CD14-positive monocyte (primary cell): ENCODE data around the gene MICAL1. TPM values are rescaled to one million over a fixed set of nuclear protein-coding genes. Genes with fewer than 3 reads are reported as not detected.

Experiments used
- DNase-seq, 3 donors: peaks; one replicate each; pipeline ENCODE4 v3.0.0-alpha.2; 2011 to 2022
- H2AFZ ChIP-seq: 2 replicates; pipeline ENCODE4 v1.6.0; 2012; ENCODE audit warnings: mild to moderate bottlenecking, low read depth, low read length, inconsistent platforms; ENCODE audit not compliant: insufficient read depth, poor library complexity, severe bottlenecking
- H3K27ac ChIP-seq, 2 donors: 1 replicate in 1 of 2; 2 replicates in 1 of 2; pipeline ENCODE4 v1.5.1; 2012 to 2013; ENCODE audit warnings: low read length in 2 of 2, control low read depth in 1 of 2, inconsistent platforms in 1 of 2, low read depth in 1 of 2, mild to moderate bottlenecking in 1 of 2
- H3K27me3 ChIP-seq, 2 donors: one replicate each; pipeline versions ENCODE4 v1.6.0 to v1.6.1; 2011 to 2013; ENCODE audit warnings: low read length in 2 of 2; ENCODE audit not compliant: control insufficient read depth in 2 of 2, insufficient read depth in 2 of 2
- H3K36me3 ChIP-seq, 2 donors: replicated peaks in 1 of 2; 1 replicate in 1 of 2; 2 replicates in 1 of 2; pipeline versions ENCODE4 v1.5.1 to v1.6.1; 2012 to 2013; ENCODE audit warnings: low read length in 2 of 2, control low read depth in 1 of 2, inconsistent platforms in 1 of 2, mild to moderate bottlenecking in 1 of 2; ENCODE audit not compliant: insufficient read depth in 2 of 2, control insufficient read depth in 1 of 2
- H3K4me1 ChIP-seq, 2 donors: 1 replicate in 1 of 2; 2 replicates in 1 of 2; pipeline versions ENCODE4 v1.5.1 to v1.6.1; 2012 to 2013; ENCODE audit warnings: low read length in 2 of 2, control low read depth in 1 of 2, inconsistent platforms in 1 of 2, mild to moderate bottlenecking in 1 of 2, moderate library complexity in 1 of 2; ENCODE audit not compliant: insufficient read depth in 2 of 2, control insufficient read depth in 1 of 2
- H3K4me2 ChIP-seq: replicated peaks from 2 replicates; pipeline ENCODE3; 2012; ENCODE audit warnings: low read length, moderate library complexity, mild to moderate bottlenecking; ENCODE audit not compliant: poor library complexity, severe bottlenecking; ENCODE audit errors: extremely low read depth
- H3K4me3 ChIP-seq, 3 experiments: fragments of 200-600 bp in 1 of 3; sonication (generic) in 1 of 3; replicated peaks in 1 of 3; 1 replicate in 2 of 3; 2 replicates in 1 of 3; pipeline ENCODE4 v1.5.1; 2011 to 2013; ENCODE audit warnings: low read length in 3 of 3, mild to moderate bottlenecking in 3 of 3, control low read depth in 2 of 3, low read depth in 2 of 3, inconsistent platforms in 1 of 3, moderate library complexity in 1 of 3
- H3K79me2 ChIP-seq: 2 replicates; pipeline ENCODE4 v1.6.0; 2012; ENCODE audit warnings: mild to moderate bottlenecking, control low read depth, inconsistent platforms, low read length, moderate library complexity; ENCODE audit not compliant: insufficient read depth
- H3K9ac ChIP-seq: 2 replicates; pipeline ENCODE4 v1.6.0; 2017; ENCODE audit warnings: low read length, mild to moderate bottlenecking; ENCODE audit not compliant: insufficient read depth, poor library complexity, severe bottlenecking
- H3K9me3 ChIP-seq, 2 donors: replicated peaks in 1 of 2; 1 replicate in 1 of 2; 2 replicates in 1 of 2; pipeline versions ENCODE4 v1.5.1 to v1.6.1; 2012 to 2013; ENCODE audit warnings: low read length in 2 of 2, control low read depth in 1 of 2; ENCODE audit not compliant: control insufficient read depth in 1 of 2, insufficient read depth in 1 of 2
- H4K20me1 ChIP-seq: 2 replicates; pipeline ENCODE4 v1.6.0; 2012; ENCODE audit warnings: mild to moderate bottlenecking, low read length, control low read depth, moderate library complexity; ENCODE audit not compliant: insufficient read depth
- H3K27ac Mint-ChIP-seq, 7 donors: one replicate each; pipeline ENCODE4 v1.8.0; 2020; ENCODE audit warnings: mild to moderate bottlenecking in 7 of 7, mixed read lengths in 7 of 7, moderate library complexity in 6 of 7, inconsistent platforms in 2 of 7
- H3K27me3 Mint-ChIP-seq, 3 donors: one replicate each; pipeline ENCODE4 v1.8.0; 2021 to 2022; ENCODE audit warnings: low read depth in 3 of 3, mild to moderate bottlenecking in 3 of 3, mixed read lengths in 3 of 3, moderate library complexity in 3 of 3, inconsistent platforms in 1 of 3
- H3K36me3 Mint-ChIP-seq, 2 donors: one replicate each; pipeline ENCODE4 v1.8.0; 2020; ENCODE audit warnings: mixed read lengths in 2 of 2, inconsistent platforms in 1 of 2, mild to moderate bottlenecking in 1 of 2
- H3K4me1 Mint-ChIP-seq: one replicate; pipeline ENCODE4 v1.8.0; 2020; ENCODE audit warnings: mild to moderate bottlenecking, mixed read lengths
- H3K4me3 Mint-ChIP-seq, 2 donors: one replicate each; pipeline ENCODE4 v1.8.0; 2020; ENCODE audit warnings: mild to moderate bottlenecking in 2 of 2, mixed read lengths in 2 of 2, moderate library complexity in 1 of 2
- H3K9me3 Mint-ChIP-seq, 7 donors: one replicate each; pipeline ENCODE4 v1.8.0; 2020 to 2022; ENCODE audit warnings: mixed read lengths in 7 of 7, mild to moderate bottlenecking in 6 of 7, moderate library complexity in 6 of 7, inconsistent platforms in 2 of 7
- whole genome bisulfite sequencing: methylation state at CpG from one replicate; pipeline ENCODE4 v1.1.5; 2013; ENCODE audit warnings: missing lambda C conversion rate; ENCODE audit not compliant: insufficient coverage; 5-methylcytosine and 5-hydroxymethylcytosine counted together
- intact Hi-C, 2 donors: fragments of 100-400 bp; cut with micrococcal nuclease; formaldehyde crosslinking; loops; one replicate each; pipeline versions ENCODE4 v1.15.0 to v1.15.1; 2023
- polyA plus RNA-seq, 3 donors: library from polyadenylated mRNA; depleted of rRNA in 1 of 3; unstranded in 2 of 3; stranded (reverse) in 1 of 3; fragments of 300-500 nt in 2 of 3; fragments of >200 nt in 1 of 3; fragmentation: Illumina TruSeq in 2 of 3; gene quantifications; 1 replicate in 2 of 3; 2 replicates in 1 of 3; pipeline ENCODE4 v1.2.3, GENCODE V29; 2012 to 2021
- TF ChIP-seq, protein P1 (sequence below): fragments of 200-600 bp; IDR thresholded peaks from one replicate; pipeline ENCODE4 v1.8.0; 2022; ENCODE audit warnings: antibody characterized with exemption, mild to moderate bottlenecking

Gene MICAL1
- polyA plus RNA-seq, 3 donors: 7.5 to 227 (median 13.2) TPM

DNA sequence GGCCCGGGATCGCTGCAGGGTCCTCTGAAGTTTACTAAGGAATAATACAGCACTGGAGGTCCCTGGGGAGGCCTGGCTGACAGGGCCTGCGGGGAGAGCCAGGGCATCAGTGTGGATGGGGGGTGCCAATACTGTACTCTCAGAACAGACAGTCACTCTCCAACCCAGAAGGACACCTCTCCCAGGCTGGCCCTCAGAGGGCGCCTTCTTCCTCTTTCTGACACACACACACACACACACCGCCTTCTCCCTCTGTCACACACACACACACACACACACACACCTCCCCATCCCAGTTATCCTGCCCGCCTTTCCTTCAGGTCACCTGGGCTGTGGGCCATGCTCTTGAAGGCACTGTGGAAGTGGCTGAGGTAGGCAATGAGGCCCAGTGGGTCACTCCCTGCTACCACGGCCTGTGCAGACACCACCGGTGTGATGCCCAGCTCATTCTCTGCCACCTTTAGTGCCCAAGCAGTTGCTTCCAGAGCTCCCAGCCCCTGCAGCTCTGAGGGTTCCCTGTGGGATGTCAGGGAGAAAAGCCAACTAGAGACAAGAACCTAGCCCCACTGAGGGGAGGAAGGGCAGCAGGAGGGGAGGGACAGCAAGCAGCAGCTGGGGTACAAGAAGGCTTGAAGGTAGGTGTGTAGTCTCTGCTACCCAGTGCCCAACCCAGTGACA is 7.6 kb downstream of the MICAL1 start:
- Histone ChIP-seq H3K9ac (no peak overlapping the region), H4K20me1 (peaks cover 76% of the 10 kb centered on the region), H3K4me2 (no peak overlapping the region), H3K9me3 (no peaks in the 10 kb centered on the region), H2AFZ (no peak overlapping the region), H3K4me1 (peaks cover 0 to 11% of the 10 kb centered on the region in 2 donors), H3K4me3 (no peak overlapping the region), H3K36me3 (peaks cover 75 to 99% of the 10 kb centered on the region in 2 donors), H3K79me2 (peaks cover 40% of the 10 kb centered on the region), H3K27ac (peak overlapping the region in 1 of 2 donors; percentile 48), H3K27me3 (no peaks in the 10 kb centered on the region)
- peaks cover 60 to 94% of the 10 kb centered on the region in 2 donors for H3K36me3 Mint-ChIP-seq
- H3K27me3 Mint-ChIP-seq: peaks cover 0 to 2% (median 1%) of the 10 kb centered on the region in 3 donors
- TF ChIP-seq, protein P1, sequence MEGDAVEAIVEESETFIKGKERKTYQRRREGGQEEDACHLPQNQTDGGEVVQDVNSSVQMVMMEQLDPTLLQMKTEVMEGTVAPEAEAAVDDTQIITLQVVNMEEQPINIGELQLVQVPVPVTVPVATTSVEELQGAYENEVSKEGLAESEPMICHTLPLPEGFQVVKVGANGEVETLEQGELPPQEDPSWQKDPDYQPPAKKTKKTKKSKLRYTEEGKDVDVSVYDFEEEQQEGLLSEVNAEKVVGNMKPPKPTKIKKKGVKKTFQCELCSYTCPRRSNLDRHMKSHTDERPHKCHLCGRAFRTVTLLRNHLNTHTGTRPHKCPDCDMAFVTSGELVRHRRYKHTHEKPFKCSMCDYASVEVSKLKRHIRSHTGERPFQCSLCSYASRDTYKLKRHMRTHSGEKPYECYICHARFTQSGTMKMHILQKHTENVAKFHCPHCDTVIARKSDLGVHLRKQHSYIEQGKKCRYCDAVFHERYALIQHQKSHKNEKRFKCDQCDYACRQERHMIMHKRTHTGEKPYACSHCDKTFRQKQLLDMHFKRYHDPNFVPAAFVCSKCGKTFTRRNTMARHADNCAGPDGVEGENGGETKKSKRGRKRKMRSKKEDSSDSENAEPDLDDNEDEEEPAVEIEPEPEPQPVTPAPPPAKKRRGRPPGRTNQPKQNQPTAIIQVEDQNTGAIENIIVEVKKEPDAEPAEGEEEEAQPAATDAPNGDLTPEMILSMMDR: no peak
- H3K27ac Mint-ChIP-seq: peak overlapping the region in 4 of 7 donors; percentile 40 to 71 (median 50)
- H3K9me3 Mint-ChIP-seq: peaks cover 0 to 2% (median 0%) of the 10 kb centered on the region in 7 donors
- DNase-seq: peak in 1 of 3 donors; percentile 24
- intact Hi-C loops: no loop called here
- H3K4me1 Mint-ChIP-seq: peaks cover 24% of the 10 kb centered on the region
- no peak overlapping the region for H3K4me3 Mint-ChIP-seq
- no CpG with 5 or more reads among the region's 8 CpGs for WGBS

DNA sequence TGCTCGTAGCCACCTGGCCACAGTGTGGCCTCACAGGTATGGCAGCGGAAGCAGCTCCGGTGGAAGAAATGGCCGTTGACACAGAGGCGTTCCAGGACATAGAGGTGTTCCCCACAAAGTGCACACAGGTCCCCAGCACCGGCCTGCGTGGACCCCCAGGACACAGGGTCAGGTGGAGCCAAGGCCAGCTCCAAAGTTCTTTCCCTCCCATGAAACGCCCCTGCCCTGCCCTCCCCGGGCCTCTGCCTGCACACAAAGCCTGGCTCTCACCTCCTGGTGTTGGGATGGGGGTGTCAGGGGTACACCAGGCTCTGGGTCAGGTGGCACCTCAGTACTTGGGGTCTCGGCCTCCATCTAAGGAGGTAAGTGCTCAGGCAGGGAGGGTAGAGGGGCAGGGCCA is 8.5 kb downstream of the MICAL1 start:
- Histone ChIP-seq H3K4me1 (peaks cover 0 to 14% of the 10 kb centered on the region in 2 donors), H3K79me2 (peaks cover 30% of the 10 kb centered on the region), H3K4me3 (no peak overlapping the region), H4K20me1 (peaks cover 82% of the 10 kb centered on the region), H3K4me2 (no peak overlapping the region), H3K9ac (no peak overlapping the region), H3K36me3 (peaks cover 70 to 94% of the 10 kb centered on the region in 2 donors), H3K27me3 (no peaks in the 10 kb centered on the region), H3K27ac (peak overlapping the region in 1 of 2 donors; percentile 48), H2AFZ (no peak overlapping the region), H3K9me3 (no peaks in the 10 kb centered on the region)
- Mint-ChIP-seq H3K4me1 (peaks cover 33% of the 10 kb centered on the region), H3K27ac (peak overlapping the region in 3 of 7 donors; percentile 21 to 58 (median 40)), H3K36me3 (peaks cover 61 to 92% of the 10 kb centered on the region in 2 donors), H3K27me3 (peaks cover 0 to 2% (median 1%) of the 10 kb centered on the region in 3 donors), H3K4me3 (no peak overlapping the region), H3K9me3 (peaks cover 0 to 2% (median 0%) of the 10 kb centered on the region in 7 donors)
- intact Hi-C loops: no loop called here
- WGBS: 84% methylated on average over 8 of the region's 10 CpGs
- TF ChIP-seq, protein P1: no peak
- no peak for DNase-seq
